HPDE6-E6E7 (cell line): Measurements from ENCODE around the gene NKD1.
"Not testable (repeated sequence)": the region's sequence is repeated elsewhere in the genome, so short reads cannot be mapped to it uniquely, and the experiment has no call there.

Source experiments
- DNase-seq: peaks from one replicate; pipeline ENCODE4 v3.0.0; 2011; ENCODE audit warnings: missing footprints; ENCODE audit errors: extremely low spot score

NKD1 gene

GRCh38 chr16:50578137-50578536 lies 29.9 kb downstream of the NKD1 start:
- DNase-seq, result no peak

GRCh38 chr16:50579373-50579772 lies 31.2 kb downstream of the NKD1 start:
- DNase-seq, result not testable (repeated sequence)

GRCh38 chr16:50580180-50580798 lies 32.1 kb downstream of the NKD1 start:
- no peak for DNase-seq

- no peak for DNase-seq
Measured at GRCh38 chr16:50581845-50582244, 33.6 kb downstream of the NKD1 start.

GRCh38 chr16:50583211-50583610 lies 35.0 kb downstream of the NKD1 start:
- DNase-seq, result no peak

GRCh38 chr16:50584033-50584722 lies 36.0 kb downstream of the NKD1 start:
- no peak for DNase-seq

- DNase-seq, result no peak
Measured at GRCh38 chr16:50585331-50585776, 37.2 kb downstream of the NKD1 start.

GRCh38 chr16:50587543-50587942 lies 39.3 kb downstream of the NKD1 start:
- no peak for DNase-seq

- no peak for DNase-seq
Measured at GRCh38 chr16:50588276-50588675, 40.1 kb downstream of the NKD1 start.

- no peak for DNase-seq
Measured at GRCh38 chr16:50591209-50591608, 43.0 kb downstream of the NKD1 start.

- DNase-seq, result no peak
Measured at GRCh38 chr16:50591800-50592771, 43.9 kb downstream of the NKD1 start.

GRCh38 chr16:50592996-50593395 lies 44.8 kb downstream of the NKD1 start:
- no peak for DNase-seq

GRCh38 chr16:50593410-50594150 lies 45.4 kb downstream of the NKD1 start:
- no peak for DNase-seq

GRCh38 chr16:50594308-50595260 lies 46.4 kb downstream of the NKD1 start:
- DNase-seq, result no peak

- DNase-seq, result no peak
Measured at GRCh38 chr16:50595859-50596258, 47.7 kb downstream of the NKD1 start.

GRCh38 chr16:50596762-50597450 lies 48.7 kb downstream of the NKD1 start:
- no peak for DNase-seq

GRCh38 chr16:50597563-50598255 lies 49.5 kb downstream of the NKD1 start:
- DNase-seq, result no peak

GRCh38 chr16:50598256-50598894 lies 50.2 kb downstream of the NKD1 start:
- DNase-seq, result no peak

GRCh38 chr16:50598936-50599361 lies 50.8 kb downstream of the NKD1 start:
- DNase-seq, result no peak
